Right forelimb (tissue), 1 donor: Measurements from ENCODE around the gene RANBP9.

Experiments used
- DNase-seq: peaks from one replicate; pipeline ENCODE4 v3.0.0-alpha.2; 2018

Gene RANBP9

DNA sequence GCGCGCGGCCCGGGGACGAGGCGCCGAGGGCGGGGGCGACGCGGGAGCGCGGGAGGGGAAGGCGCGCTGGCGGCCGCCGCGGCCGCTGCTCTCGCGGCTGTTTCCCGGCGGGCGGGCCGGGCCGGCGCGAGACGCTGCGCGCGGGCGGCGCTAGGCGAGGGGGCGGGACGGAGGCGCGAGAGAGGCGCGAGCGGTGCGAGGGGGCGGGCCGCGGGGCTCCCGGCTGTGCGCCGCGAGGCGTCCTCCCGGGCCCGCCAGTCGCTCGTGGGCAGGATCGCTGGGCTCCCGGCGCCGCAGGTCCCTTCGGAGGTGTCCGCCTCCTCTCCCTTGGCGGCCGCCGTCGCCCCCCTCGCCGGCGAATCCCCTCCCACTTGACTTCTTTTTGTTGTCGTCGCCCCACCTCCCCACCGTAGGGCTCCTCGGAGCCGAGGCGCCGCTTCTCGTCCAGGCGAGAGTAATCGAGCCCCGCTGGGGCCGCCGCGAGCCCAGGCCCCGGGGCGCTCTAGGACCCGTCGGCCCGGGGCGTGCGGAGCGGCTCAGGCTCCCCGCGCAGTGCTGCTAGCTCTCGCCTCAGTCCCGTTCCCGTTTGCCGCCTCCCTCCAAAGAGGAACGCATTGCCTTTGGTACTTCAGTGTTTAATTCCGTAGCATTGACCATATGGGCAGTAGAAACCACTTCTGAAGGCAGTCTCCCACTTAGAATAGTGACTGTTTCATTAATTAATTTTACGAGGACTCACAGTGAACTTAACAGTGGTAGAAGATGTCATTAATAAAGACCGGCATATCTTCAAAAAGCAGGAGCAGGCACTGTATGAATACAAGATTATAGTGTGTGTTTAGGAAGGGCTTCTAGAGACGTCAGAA is at the start of gene RANBP9:
RANBP9 (minus strand) TSS at position 103 of the 866 bp plus-strand sequence. CDS start 330 bp downstream, outside the sequence.
- peak; percentile 94 for DNase-seq

DNA sequence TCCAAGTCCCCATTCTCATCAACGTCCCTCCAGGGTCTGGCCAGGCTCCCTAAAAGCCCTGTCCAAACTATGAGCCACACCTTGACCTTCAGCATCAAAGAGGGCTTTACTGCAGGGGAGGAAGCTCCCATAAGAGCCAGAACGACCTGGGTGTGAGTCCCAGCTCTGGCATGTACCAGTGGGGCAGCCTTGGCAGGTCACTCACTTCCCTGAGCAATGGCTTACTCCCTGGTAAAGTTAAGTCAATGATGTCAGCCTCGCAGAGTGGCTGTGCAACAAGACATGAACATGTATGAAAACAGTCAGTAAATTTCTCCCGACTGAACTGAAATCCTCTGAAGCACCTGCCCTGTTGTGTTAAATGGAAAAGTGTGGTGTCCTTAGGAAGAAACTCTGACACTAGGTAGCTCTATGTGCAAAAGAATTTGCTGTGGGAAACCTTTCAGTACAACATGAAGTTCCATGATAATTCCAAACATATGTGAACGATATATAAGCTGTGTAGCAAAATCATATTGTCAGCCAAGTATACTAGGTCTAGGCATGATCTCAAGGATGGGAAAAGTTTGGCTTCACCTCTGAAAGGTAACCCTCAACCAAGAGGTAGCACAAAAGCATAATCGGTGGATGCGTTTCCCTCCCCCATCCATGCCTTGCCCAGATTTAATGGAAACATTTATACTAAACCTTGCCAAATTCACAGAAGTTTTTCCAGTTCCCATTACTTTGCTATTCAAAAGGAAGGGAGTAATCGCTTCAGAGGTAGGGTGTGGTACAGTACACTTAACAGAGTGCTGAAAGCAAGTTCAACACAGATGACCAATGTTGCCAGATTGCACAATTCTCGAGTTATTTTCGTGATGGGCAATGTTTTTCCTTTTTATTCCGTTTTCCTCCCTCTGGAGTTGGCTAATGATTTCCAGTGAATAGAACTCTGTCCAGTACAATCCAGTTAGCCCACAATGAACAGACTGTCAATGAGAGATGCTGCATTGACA is 49.0 kb upstream of the RANBP9 start:
- DNase-seq, result peak; percentile 58

DNA sequence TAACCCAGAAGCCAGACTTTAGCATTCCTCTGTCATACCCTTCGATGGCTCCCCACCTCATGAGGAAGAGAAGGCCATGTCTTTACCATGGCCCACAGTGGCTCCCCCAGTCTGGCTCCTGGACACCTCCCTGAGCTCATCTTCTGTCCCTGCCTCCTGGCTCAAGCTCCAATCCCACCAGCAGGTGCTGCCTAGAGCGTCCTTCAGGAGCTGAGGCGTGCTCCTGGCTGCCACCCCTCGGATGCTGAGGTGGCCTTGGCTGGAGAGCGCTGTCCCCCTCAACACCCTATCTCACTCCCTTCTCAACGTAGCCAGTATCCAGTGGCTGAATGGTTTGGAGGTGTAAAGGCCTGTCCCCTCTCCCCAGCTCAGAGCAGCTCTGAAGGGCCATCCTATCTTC is 47.4 kb upstream of the RANBP9 start:
- no peak for DNase-seq

DNA sequence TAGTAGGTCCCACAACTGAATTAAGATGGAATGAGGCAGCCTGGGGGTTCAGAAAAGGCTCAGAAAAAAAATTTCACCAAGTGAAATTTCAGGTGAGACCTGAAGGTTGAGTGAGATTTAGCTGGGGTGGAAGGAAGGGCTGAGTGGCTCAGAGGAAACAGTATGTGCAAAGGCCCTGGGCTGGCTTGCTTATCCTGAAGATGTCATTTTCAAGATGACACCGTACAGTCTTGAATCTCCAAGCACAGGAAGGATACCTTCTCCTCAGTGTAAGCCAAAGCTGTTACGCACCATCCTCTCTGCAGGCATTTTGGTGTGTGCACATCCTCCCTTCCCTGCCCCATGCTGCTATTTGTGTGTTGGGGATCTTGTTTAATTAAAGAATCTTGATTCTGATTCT is 43.0 kb upstream of the RANBP9 start:
- DNase-seq, result no peak

DNA sequence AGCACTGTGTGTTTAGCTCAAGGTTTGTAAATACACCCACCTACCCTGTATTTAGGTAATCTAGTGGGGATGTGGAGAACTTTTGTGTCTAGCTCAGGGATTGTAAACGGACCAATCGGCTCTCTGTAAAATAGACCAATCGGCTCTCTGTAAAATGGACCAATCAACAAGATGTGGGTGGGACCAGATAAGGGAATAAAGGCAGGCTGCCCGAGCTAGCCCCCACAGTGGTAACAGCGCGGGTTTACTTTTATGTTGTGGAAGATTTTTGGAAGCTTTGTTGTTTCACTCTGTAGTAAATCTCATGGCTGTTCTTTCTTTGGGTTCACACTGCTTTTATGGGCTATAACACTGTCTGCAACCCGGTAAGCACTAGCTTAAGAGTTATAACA is 32.1 kb upstream of the RANBP9 start:
- no peak for DNase-seq

DNA sequence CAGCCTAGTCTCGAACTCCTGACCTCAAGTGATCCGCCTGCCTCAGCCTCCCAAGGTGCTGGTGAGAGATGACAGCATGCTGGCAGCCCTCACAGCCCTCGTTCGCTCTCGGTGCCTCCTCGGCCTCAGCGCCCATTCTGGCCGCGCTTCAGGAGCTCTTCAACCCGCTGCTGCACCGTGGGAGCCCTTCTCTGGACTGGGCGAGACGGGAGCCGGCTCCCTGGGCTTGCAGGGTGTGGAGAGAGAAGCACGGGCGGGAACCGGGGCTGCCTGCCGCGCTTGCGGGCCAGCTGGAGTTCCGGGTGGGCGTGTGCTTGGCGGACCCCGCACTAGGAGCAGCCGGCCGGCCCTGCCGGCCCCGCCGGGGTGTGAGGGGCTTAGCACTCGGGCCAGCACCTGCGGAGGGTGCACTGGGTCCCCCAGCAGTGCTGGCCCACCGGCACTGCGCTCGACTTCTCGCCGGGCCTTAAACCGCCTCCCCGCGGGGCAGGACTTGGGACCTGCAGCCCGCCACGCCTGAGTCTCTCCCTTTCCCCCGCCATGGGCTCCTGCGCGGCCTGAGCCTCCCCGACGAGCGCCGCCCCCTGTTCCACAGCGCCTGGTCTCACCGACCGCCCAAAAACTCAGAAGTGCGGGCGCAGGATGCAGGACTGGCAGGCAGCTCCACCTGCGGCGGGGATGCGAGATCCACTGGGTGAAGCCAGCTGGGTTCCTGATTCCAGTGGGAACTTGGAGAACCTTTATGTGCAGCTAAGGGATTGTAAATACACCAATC is 31.5 kb upstream of the RANBP9 start:
- no peak for DNase-seq

DNA sequence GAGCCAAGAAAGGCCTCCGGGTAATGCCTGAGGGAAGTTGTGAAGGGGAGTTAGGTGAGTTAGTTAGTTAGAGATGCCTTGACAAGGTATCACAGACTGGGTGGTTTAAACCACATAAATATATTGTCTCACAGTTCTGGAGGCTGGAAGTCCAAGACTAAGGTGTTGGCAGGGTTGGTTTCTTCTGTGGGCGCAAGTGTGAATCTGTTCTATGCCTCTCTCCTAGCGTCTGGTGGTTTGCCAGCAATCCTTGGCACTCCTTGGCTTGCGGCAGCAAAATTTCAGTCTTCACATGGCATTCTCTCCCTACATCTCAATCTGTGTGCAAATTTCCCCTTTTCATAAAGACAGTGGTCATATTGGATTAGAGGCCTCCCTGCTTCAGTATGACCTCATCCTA is 29.7 kb upstream of the RANBP9 start:
- no peak for DNase-seq

DNA sequence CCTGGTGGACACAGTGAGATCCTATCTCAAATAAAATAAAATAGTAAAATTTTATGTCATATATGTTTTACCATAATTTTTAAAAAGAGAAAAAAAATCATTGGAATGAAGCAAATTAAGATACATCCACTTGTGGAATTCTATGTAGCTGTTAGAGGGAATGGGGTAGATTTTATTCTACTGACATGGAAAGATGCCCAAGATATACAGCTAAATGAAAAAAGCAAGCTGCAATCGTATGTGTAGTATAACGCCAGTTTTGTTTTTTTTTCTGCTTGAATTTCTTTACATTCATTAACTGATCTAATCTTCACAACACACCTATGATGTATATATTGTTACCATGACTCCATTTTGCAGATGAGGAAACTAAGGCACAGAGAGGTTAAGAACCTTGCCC is 23.4 kb upstream of the RANBP9 start:
- DNase-seq, result no peak

DNA sequence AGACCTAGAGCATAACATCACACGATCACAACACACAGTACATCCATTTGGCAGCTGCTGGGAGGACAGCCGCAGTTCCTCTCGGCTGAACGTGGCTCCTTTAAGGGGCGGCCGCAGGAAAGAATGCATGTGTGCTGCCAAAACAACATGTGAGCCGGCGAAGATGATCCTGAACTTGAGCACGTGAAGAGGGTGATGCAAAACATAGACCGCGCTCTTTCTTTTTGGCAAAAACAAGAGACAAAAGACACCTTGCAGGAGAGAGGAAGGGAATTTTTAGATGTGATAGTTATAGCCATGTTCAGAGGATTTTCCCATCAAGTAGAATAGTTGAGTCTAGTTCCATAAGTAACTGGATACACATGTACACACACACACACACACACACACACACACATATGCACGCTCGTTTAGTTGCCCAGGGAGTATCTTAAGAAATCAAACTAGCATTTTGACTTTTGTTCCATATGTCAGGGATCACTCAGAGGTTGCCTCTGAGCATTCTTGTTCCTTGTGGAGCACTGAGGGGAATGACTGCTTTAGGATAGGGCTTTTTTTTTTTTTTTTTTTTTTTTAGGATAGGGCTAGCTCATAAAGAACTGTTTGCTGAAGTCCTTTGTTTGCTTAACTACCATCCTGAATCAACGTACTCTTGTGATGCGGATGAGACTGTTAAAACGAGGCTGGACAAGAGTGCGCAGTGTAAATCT is 21.7 kb upstream of the RANBP9 start:
- peak; percentile 74 for DNase-seq

DNA sequence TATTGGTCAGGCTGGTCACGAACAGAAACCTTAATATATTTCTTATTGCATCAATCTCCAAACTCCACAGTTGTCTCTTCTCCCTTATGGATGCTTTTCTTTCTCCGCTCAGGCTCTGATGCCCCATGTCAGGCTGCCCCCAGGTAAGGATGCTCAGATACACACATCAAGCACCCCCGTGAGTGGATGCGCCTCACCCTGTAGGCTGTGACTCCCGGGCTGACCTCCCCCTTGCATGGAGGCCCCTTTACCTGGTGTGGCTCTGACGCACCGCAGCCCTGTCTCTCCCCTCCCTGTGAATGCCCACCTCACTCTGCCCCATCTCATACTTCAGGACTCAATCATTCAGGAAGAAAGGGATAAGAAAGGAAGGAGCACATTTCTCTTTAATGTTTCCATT is 19.1 kb upstream of the RANBP9 start:
- DNase-seq, result no peak

DNA sequence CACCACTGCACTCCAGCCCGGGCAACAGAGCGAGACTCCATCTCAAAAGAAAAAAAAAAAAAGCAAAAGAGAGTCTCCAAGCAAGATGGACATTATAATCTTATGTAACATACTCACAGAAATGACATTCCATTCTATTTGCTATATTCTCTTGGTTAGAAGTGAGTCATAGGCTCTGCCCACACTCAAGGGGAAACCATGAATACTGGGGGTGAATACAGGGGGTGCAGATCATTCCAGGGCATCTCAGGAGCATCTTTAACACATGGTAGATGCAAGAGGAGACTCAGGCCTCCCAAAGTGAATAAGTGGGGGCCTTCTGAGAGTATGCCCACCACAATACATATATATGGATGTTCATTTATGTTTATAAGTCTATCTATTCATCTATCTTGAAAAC is 18.3 kb upstream of the RANBP9 start:
- no peak for DNase-seq

DNA sequence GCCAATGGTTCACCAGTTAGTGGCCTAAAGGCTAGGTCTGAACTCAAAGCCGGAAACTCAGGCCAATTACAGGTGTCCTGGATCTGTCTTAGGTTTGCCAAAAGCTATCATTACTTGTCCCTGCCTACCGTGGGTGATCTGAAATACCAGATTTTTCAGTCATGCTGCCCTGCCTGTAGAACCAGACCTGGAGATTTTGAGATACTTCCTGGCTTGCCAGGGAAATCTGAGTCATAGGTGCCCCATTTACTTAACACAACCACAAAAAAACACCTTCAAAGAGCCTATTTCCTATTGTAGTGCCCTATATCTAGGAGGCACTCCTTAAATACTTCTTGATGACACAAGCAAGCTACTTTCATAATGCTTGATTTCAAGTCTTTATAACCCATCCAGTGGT is 13.9 kb upstream of the RANBP9 start:
- DNase-seq, result no peak

DNA sequence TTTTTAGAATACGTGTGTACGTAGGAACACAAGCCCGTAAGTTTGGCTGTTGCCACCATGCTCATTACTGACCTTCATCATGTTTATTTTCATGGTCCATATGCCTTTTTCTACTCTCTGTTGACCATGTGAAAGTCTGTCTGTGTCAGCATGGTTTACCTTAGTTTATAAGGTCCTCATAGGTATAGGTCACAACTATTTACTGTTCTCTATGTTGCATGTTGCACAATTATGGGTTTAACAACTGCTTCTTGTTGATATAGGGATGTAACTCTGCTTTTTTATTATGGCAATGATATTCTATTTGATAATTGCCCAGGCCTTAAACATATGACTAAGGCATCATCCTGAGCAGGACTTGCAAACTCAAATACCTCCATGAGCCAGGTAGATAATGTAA is 13.4 kb upstream of the RANBP9 start:
- no peak for DNase-seq

DNA sequence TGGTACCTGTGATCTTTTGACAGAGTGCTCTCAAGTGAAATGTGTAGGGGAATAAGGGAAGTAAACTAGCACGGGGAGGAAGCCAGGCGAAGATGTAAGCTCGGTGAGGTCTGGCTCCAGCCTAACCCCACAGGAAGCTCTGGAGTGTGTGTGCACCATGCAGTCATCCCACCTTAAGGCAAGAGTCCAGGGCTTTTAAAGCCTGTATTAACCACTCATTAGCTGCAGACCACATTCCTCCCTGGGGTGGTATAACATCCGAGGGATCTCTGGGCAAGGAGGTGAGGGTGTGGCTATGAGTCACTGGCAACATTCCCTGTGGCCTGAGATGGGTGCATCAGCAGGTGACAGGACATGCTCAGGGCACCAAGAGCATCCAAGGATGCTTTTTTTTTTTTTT is 12.5 kb upstream of the RANBP9 start:
- DNase-seq, result no peak

DNA sequence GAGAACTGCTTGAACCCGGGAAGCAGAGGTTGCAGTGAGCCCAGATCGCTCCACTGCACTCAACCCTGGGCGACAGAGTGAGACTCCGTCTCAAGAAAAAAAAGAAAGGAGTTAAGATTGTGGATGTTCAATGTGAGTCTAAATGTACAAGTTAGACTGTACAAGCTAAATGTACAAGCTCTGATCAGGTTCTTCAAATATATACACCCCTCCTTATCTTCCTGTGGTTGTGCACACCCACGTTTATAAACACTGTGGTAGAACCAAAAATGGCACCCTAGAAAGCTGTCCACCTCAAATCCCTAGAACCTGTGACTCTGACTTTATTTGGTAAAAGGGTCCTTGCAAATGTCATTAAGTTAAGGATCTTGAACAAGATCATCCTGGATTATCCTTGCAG is 11.2 kb upstream of the RANBP9 start:
- no peak for DNase-seq

DNA sequence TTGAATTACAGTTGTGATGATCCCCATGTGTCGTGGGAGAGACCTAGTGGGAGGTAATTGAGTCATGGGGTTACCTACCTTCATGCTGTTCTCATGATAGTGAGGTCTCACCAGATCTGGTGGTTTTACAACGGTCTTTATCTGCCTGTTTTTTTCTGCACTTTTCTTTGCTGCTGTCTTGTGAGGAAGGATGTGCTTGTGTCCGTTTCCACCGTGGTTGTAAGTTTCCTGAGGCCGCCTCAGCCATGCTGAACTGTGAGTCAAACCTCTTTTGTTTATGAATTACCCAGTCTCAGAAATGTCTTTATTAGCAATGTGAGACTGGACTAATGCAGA is 6.5 kb upstream of the RANBP9 start:
- DNase-seq, result no peak

DNA sequence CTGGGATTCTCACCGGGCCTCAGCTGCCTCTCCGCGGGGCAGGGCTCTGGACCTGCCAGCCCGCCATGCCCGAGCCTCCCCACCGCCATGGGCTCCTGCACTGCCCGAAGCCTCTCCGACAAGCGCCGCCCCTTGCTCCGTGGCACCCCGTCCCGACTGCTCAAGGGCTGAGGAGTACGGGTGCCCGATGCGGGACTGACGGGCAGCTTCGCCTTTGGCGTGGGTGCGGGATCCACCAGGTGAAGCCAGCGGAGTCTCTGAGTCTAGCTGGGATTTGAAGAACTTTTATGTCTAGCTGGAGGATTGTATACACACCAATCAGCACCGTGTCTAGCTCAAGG is 5.3 kb upstream of the RANBP9 start:
- no peak for DNase-seq

DNA sequence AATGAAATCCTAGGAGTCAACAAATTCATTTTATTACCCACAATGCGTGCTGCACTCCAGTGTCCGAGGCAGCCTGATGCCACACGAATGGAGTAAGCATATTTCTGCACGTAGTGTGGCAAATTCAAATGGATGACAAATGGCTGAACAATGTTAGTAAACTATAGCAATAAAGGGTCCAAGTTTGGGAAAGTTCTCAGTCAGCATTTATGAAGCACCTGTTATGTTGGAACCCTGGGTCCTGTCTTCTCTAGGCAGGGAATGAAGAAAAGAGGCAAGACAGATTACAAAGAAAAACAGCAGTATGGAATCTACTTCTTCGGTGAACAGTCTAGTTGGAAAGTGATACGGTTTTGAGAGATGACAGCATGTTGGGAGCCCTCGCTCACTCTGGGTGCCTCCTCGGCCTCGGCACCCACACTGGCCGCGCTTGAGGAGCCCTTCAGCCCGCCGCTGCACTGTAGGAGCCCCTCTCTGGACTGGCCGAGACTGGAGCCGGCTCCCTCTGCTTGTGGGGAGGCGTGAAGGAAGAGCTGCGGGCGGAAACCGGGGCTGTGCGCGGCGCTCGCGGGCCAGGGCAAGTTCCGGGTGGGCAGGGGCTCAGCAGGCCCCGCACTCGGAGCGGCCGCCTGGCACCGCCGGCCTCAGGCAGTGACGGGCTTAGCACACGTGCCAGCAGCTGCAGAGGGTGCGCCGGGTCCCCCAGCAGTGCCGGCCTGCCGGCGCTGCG is 4.8 kb upstream of the RANBP9 start:
- no peak for DNase-seq

DNA sequence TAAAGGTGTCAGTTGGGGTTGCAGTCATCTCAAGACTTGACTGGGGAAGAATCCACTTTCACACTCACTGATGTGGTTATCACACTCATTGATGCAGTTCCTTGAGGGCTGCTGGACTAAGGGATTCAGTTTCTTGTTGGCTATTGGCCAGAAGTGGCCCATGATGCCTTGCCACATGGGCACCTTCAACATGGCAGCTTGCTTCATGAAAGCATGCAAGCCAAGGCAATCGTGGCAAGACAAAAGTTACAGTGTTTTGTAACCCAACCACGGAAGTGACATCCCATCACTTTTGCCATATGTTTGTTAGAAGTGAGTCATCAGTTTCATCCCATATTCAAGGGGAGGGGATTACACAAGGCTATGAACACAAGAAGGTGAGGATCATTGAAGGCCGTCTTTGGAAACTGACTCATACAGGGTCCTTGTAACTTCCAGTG is 3.8 kb upstream of the RANBP9 start:
- no peak for DNase-seq

DNA sequence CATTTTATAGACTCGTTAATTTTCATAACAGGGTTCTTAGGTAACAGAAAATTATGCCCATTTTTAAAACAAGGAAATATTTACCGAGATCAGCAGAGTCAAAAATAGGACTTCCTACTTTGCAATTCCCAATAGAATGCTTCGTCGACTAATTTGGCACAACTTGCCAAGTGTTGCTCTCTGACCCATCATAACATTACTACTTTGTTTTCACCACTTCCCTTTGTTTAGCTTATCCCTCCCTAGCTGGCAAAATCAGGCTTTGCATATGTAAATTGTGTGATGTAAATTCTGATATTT is 914 bp upstream of the RANBP9 start:
- DNase-seq, result no peak

DNA sequence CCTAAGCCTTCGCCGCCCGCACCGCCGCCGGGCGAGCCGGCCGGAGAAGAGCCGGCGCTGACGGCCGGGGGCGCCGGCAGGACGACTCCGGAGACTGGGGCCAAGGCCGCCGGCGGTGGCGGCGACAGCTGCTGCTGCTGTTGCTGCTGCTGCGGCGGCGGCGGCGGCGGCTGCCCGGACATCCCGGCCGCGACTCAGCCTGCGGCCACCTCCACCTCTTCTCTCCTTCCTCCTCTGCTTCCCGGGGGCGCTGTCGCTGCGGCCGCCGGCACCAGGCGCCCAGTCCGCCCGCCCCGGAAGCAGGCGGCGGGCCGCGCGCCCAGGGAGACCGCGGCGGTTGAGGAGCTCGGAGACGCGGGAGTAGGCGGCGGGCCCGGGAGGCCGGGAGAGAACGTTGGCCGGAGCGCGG is 307 bp downstream of the RANBP9 start:
- DNase-seq, result no peak
